NCI-H774 (cell line): ENCODE data around the gene DND1.
"Not testable (repeated sequence)": the region's sequence is repeated elsewhere in the genome, so short reads cannot be mapped to it uniquely, and the experiment has no call there.

Experiments
- DNase-seq: peaks from one replicate; lab custom pipeline; 2025; lab: John Stamatoyannopoulos, UW

Gene DND1

GRCh38 chr5:140630292-140631035 lies 42.9 kb downstream of the DND1 start:
- DNase-seq: no peak

GRCh38 chr5:140628711-140629110 lies 44.7 kb downstream of the DND1 start:
- no peak for DNase-seq

- no peak for DNase-seq
Measured at GRCh38 chr5:140627972-140628371, 45.4 kb downstream of the DND1 start.

GRCh38 chr5:140624886-140625285 lies 48.5 kb downstream of the DND1 start:
- DNase-seq: not testable (repeated sequence)

GRCh38 chr5:140623061-140623460 lies 50.3 kb downstream of the DND1 start:
- DNase-seq: not testable (repeated sequence)

GRCh38 chr5:140622301-140622700 lies 51.1 kb downstream of the DND1 start:
- no peak for DNase-seq
